KOPT-K1 (cell line): ENCODE results near the gene RRP9.
"Not testable (repeated sequence)": the region's sequence is repeated elsewhere in the genome, so short reads cannot be mapped to it uniquely, and the experiment has no call there.

Experiments
- H3K27ac ChIP-seq: fragments of 200-600 bp; sonication (generic); 2 replicates; pipeline ENCODE4 v1.5.1; 2016; ENCODE audit warnings: antibody characterized with exemption, mild to moderate bottlenecking, low read depth, low read length; ENCODE audit not compliant: poor library complexity, severe bottlenecking
- H3K36me3 ChIP-seq: fragments of 200-600 bp; sonication (generic); 2 replicates; pipeline ENCODE4 v1.5.1; 2017; ENCODE audit warnings: antibody characterized with exemption, mild to moderate bottlenecking, low read length, moderate library complexity; ENCODE audit not compliant: insufficient read depth
- H3K9me3 ChIP-seq: fragments of 200-600 bp; sonication (generic); 2 replicates; pipeline ENCODE4 v1.5.1; 2017; ENCODE audit warnings: antibody characterized with exemption, low read length, mild to moderate bottlenecking; ENCODE audit not compliant: insufficient read depth, poor library complexity, severe bottlenecking

The RRP9 gene

DNA sequence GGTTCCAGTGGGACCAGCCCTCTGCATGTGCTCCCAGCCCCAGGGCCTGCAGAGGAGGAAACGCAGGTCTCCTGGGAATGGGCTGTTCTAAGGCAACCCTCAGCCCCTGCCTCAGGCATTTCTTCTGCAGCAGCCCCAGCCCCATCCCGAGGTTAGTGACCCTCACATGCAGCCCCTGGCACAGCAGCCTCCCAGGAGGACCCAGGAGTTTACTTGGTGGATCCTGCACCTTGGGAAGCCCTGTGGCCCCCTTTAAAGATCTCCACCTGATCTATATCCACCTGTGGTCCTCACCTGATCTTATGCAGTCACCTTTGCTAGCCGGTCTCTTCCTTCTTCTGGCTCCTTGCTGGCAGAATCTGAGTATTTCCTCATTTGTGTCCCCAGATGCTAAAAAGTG is 12.7 kb downstream of the RRP9 start:
- not testable (repeated sequence) for H3K27ac ChIP-seq, H3K9me3 ChIP-seq
- peaks cover 30% of the 10 kb centered on the region for H3K36me3 ChIP-seq

DNA sequence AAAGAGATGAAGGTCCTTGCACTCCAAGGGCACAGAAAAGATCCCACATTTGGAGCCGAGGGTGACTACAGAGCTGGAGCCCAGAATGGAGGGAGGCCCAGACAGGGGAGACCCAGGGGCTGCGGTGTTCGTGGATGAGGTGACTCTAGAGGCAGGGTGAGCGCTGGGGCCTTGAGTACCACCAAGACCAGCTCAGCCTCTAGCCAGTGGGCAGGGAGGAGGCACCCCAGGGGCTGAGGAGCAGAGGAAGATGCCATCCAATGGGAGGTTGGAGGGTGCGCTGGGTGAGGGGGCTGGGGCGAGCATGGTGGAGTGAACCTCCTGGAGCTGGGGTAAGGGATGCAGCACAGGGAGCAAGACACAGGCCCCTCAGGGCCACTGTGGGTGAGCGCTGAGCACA is 13.3 kb downstream of the RRP9 start:
- no peak overlapping the region for H3K27ac ChIP-seq
- H3K36me3 ChIP-seq, result peaks cover 25% of the 10 kb centered on the region; the same call in 1 of the 2 replicates
- no peaks in the 10 kb centered on the region for H3K9me3 ChIP-seq

DNA sequence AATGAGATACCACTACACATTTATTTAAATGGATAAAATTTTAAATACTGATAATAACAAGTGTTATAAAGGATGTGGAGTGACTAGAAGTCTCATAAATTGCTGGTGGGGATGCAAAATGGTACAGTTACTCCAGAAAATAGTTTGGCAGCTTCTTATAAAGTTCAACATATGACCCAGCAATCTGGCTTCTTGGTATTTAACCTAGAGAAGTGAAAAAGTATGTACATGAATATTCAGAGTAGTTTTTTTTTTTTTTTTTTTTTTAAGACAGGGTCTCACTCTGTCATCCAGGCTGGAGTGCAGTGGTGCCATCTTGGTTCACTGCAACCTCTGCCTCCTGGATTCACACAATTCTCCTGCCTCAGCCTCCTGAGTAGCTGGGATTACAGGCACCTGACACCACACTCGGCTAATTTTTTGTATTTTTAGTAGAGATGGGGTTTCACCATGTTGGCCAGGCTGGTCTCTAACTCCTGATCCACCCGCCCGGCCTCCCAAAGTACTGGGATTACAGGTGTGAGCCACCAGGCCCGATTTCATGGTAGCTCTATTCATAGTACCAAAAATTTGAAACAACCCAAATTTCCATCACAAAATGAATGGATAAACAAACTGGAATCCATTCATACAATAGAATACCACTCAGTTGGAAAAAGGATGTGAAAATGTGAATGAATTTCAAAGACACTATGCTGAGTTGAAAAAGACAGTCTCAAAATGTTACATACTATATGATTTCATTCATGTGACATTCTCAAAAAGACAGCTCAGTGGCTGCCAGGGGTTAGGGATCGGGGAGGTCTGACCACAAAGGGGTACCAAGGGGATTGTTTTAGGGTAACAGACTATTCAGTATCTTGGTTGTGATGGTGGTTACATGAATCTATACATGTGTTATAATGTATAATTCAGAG is 14.4 kb downstream of the RRP9 start:
- Histone ChIP-seq H3K9me3 (no peaks in the 10 kb centered on the region), H3K27ac (no peak overlapping the region), H3K36me3 (peaks cover 15% of the 10 kb centered on the region; the same call in 1 of the 2 replicates)

DNA sequence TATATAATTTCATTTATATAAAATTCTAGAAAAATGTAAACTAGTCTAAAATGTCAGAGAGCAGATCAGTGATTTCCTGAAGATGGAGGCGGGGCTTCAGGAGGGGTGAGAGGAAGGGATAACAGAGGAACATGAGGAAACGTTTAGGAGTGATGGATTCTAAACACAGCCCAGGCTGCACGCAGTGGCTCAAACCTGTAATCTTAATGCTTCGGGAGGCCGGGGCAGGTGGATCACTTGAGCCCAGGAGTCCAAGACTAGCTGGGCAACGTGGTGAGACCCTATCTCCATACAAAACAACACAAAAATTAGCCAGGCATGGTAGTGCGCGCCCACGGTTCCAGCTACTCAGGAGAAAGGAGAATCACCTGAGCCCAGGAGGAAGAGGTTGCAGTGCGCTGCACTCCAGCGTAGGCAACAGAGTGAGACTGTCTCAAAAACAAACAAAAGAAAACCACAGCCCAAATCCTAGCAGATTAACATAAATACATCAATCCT is 20.6 kb downstream of the RRP9 start:
- Histone ChIP-seq H3K9me3 (no peaks in the 10 kb centered on the region), H3K27ac (no peak overlapping the region), H3K36me3 (no peaks in the 10 kb centered on the region)

DNA sequence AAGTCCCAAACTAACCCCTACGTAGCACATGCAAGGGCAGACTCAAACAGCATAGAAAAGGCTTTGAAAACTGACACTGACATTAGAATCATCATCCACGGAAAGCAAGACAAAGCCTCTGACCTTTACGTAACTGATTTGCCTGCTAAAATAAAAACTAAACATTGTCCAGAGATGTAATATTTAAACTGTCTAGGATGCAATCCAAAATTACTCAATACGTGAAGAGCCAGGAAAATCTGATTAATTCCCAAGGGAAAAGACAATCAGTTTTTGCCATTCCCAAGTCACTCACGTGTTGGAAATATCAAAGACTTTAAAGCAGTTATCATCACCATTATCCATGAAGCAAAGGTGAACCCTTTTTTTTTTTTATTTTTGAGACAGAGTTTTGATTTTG is 25.3 kb downstream of the RRP9 start:
- Histone ChIP-seq H3K9me3 (no peaks in the 10 kb centered on the region), H3K27ac (no peak overlapping the region), H3K36me3 (no peaks in the 10 kb centered on the region)

DNA sequence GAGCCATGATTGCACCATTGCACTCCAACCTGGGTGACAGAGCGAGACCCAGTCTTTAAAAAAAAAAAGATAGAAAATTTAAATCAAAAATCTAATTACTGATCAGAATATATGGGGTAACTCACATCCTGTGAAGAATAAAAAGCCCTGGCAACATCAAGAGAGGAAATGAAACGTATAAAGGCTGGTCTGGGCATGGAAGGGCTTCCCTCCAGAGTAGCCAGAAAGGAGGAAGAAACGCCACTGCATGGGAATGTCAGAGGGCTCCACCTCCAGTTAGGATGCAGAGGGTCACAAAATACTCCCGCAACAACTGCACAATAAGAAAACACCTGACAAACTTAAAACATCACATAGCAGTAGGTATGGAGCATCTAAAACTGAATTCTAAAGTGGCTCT is 33.7 kb downstream of the RRP9 start:
- H3K36me3 ChIP-seq, result no peaks in the 10 kb centered on the region
- peaks cover 15% of the 10 kb centered on the region for H3K9me3 ChIP-seq
- no peak overlapping the region for H3K27ac ChIP-seq

DNA sequence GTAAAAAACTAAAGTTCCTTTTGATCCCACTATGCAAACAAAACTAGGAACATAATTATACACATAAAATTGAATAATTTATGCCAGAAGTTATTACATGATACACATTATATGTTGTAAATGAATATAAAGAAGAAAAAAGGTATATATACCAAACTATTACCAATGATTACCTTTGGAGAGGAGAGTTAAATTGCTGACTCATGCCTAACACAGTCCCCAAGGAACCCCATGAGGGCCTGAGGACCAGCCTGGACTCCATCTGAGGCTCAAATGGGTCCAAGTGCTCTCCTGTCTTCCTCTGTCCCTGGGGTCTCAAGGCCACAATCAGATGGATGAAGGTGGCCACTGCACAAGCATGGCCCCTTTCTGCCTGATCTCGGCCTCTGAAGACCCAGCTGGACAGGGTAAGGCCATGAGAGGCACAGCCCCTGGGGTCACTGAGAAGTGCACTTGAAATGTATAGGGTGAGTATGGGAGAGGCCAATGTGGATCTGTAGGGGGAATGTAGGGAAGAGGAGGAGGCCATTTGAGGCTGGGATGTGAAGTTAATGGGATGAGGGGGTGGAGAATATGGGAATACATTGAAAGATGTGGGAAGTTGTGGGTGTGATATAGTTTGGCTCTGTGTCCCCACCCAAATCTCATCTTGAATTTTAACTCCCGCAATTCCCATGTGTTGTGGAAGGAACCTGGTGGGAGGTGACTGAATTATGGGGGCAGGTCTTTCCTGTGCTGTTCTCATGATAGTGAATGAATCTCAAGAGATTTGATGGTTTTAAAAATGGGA is 37.5 kb downstream of the RRP9 start:
- Histone ChIP-seq H3K27ac (no peak overlapping the region), H3K36me3 (no peaks in the 10 kb centered on the region), H3K9me3 (peaks cover 15% of the 10 kb centered on the region)

DNA sequence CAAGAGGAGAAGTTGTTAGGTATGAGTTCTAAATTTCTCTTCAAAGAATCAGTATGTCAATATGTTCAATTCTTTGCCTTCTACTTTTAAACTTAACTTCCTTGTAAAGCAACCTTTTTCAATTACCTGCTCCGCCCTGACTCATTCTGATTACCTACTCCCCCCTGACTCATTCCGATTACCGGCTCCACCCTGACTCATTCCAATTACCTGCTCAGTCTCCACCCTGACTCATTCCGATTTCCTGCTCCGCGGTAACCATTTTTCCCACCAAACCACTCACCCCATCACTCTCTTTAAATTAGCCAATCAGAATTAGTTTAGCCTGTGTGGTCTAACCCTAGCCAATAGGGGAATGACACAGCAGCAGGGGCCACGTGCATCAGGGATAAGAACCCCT is 39.3 kb downstream of the RRP9 start:
- H3K9me3 ChIP-seq, H3K36me3 ChIP-seq, H3K27ac ChIP-seq: not testable (repeated sequence)

DNA sequence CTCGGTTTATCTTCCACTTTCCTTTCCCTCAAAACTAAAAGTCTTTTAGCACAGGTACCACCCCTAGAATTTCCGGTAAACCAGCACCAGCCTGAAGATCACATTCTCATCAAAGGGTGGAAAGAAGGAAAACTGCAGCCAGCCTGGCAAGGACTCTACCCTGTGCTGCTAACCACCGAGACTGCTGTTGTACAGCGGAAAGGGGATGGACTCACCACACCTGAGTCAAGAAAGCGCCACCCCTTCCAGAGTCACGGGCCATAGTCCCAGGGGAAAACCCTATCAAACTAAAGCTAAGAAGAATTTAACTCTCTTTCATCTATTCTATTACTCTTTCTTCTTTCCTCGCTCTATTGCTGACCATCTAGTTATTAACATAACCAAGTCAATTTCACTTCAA is 41.7 kb downstream of the RRP9 start:
- H3K27ac ChIP-seq, H3K36me3 ChIP-seq, H3K9me3 ChIP-seq: not testable (repeated sequence)

DNA sequence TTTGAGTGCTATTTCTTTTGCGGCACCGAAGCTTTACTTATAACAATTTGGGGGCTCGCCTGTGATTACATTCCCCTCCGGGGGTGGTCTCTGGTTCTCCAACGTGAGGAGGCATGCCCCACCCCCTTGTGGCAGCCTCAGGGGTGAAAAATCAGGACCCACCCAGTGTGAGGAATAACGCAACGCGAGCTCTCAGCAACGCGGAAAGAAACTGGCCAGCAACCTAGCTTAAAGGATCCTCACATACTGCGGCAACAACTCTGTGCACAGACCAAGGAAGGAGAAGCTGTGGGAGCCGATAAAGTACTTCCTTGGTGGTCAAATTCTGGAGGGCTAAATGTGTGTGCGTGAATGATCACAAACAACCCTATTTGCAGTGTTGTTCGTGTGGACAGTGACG is 44.3 kb downstream of the RRP9 start:
- Histone ChIP-seq H3K36me3 (no peaks in the 10 kb centered on the region), H3K27ac (no peak overlapping the region), H3K9me3 (no peaks in the 10 kb centered on the region)

DNA sequence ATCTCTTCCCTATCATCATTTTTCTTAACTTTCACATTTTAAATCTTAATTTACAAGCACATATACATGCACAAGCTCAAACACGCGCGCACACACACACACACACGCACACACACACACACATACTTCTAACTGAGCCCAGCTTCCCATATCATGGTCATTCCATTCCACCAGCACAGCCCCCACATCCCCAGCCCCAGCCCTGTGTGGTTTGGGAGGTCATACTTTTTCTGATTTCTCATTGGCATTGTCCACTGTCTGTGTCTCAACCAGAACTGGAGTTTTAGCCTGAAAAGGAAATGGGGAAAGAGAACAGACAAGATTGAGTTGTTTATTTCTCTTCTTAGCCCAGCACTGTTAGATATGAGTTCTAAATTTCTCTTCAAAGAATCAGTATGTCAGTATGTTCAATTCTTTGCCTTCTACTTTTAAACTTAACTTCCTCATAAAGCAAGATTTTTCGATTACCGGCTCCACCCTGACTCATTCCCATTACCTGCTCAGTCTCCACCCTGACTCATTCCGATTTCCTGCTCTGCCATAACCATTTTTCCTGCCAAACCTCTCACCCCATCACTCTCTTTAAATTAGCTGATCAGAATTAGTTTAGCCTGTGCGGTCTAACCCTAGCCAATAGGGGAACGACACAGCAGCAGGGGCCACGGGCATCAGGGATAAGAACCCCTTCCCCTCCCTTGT is 44.9 kb downstream of the RRP9 start:
- Histone ChIP-seq H3K27ac (no peak overlapping the region), H3K9me3 (no peaks in the 10 kb centered on the region), H3K36me3 (no peaks in the 10 kb centered on the region)

DNA sequence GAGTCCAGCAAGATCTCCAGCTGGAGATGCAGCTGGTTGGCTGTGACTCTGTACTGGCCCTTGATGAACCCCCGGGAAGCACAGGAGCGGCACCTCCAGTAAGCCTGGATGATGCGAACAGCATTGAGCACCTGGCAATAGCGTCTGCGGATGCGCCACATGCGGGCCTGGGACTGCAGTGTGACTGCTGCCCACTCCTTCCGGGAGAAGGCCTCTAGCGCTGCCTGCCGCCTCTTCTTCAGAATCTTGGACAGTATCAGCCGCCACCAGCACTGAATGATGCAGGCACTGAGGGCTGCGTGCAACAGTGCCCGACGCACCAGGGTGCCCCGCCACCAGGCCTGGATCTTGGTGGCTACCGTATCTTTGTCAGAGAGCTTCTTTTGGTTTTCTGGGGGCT is 46.8 kb downstream of the RRP9 start:
- H3K27ac ChIP-seq, result no peak overlapping the region
- H3K9me3 ChIP-seq, result no peaks in the 10 kb centered on the region
- H3K36me3 ChIP-seq, result no peaks in the 10 kb centered on the region

DNA sequence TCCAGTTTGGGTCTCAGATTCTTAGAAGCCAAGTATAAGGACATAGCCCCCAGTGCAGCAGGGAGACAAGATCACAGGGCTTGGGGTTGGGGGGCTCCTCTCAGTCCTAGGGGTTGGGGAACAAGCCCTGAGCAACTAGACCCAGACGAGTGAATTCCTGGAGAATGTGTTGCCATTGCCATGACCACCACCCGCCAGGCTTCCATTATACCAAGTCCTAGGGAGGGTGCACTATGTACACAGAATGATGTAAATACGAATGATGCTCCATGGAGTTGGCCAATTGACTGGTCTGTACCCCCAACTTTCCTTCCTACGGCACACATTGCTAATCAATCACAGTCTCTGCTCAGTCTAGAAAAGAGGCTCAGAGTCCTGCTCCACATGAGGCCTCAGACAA is 47.3 kb downstream of the RRP9 start:
- no peak overlapping the region for H3K27ac ChIP-seq
- H3K36me3 ChIP-seq, result no peaks in the 10 kb centered on the region
- no peaks in the 10 kb centered on the region for H3K9me3 ChIP-seq

DNA sequence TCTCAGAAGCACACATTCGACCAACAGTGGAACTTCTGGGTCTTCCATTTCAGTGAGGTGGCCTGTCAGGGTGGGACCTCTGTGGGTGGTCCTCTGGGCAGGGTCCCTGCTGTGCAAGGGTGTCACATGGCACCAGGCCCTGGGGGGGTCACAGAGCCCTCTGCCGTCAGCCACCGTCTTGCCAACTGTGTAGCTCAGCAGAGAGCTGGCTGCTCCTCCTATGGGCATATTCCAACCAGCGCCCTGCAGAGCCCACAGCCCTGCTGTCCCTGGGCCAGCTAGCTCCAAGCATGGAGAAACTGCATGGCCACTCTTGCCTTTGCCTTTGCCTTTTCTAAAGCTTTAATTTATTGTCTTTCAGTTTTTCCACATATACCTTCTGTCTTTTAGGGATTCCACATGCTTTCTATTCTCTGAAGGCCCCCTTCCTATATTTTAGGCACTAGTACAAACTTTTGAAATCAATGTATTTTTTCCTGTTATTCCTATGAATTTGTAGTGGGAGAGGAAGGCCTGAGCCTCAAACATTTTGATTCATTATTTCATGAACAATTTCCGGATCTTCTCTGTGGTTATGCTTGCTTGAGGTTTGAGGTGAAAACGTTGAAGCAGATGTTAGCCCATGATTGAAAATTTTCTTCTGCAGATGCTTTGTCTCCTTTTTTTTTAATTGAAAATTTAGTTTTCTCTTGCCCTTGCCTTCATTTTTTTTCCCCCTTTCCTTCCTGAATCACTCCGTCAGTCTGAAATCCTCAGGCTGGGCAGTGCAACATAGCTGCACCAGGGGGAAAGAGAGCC is 50.3 kb downstream of the RRP9 start:
- no peaks in the 10 kb centered on the region for H3K36me3 ChIP-seq
- H3K27ac ChIP-seq, result peak overlapping the region; percentile 63
- no peaks in the 10 kb centered on the region for H3K9me3 ChIP-seq
